Measurements from ENCODE around the gene TIMM44. TPM values are rescaled to one million over a fixed set of nuclear protein-coding genes. Genes with fewer than 3 reads are reported as not detected.

TIMM44 gene
- total and polyA plus RNA-seq, 2 of the 8 experiments (the other 6 are each of a cell fraction or from before 2014, with no cell fraction given), result 131 to 150 TPM

- no peak for TF ChIP-seq CHD7 (IDR thresholded peaks at IDR 0.05; ENCODE audit: insufficient replicate concordance, low read length)
- TF ChIP-seq E2F6 (IDR thresholded peaks at IDR 0.05), result no peak
- no peak for TF ChIP-seq KDM4A (IDR thresholded peaks at IDR 0.05; ENCODE audit: low read depth, low read length, severe bottlenecking)
- no peak for TF ChIP-seq ZNF274 (IDR thresholded peaks at IDR 0.05; ENCODE audit: borderline replicate concordance, extremely low read depth, low read length)
- no peak for TF ChIP-seq TAF7 (optimal IDR thresholded peaks at IDR 0.05; ENCODE audit: borderline replicate concordance, low read depth, low read length)
- no peak for TF ChIP-seq NRF1 (IDR thresholded peaks at IDR 0.05; ENCODE audit: low read depth, low read length)
- TF ChIP-seq POLR2AphosphoS5 (IDR thresholded peaks at IDR 0.05; ENCODE audit: low read depth, low read length), result no peak
- no peak for TF ChIP-seq CBX8 (IDR thresholded peaks at IDR 0.05; ENCODE audit: borderline replicate concordance, low read depth, low read length)
- no peak for TF ChIP-seq FOSL1 (IDR thresholded peaks at IDR 0.05; ENCODE audit: insufficient read depth, low read depth, low read length)
Observed at GRCh38 chr19:7983995-7984837, 40.8 kb upstream of the TIMM44 start (continued).
